MM.1S (cell line): Measurements from ENCODE around the gene CAPS2.

Source experiments
- DNase-seq: peaks from one replicate; pipeline ENCODE4 v3.0.0-alpha.2; 2015
- H2AFZ ChIP-seq: fragments of 300-600 bp; sonication (generic); 2 replicates; pipeline ENCODE4 v1.6.0; 2016; ENCODE audit warnings: antibody characterized with exemption, low read length
- H3F3A ChIP-seq: fragments of 300-600 bp; sonication (generic); 2 replicates; pipeline ENCODE4 v1.6.1; 2016; ENCODE audit warnings: mild to moderate bottlenecking, antibody characterized with exemption, low read length, moderate library complexity, mixed read lengths; ENCODE audit not compliant: insufficient read depth
- H3K27ac ChIP-seq: fragments of 300-600 bp; sonication (generic); 2 replicates; pipeline ENCODE4 v1.5.1; 2016; ENCODE audit warnings: mild to moderate bottlenecking, low read length
- H3K27me3 ChIP-seq: fragments of 300-600 bp; sonication (generic); replicated peaks from 2 replicates; pipeline ENCODE4 v1.6.0; 2016; ENCODE audit warnings: low read length; ENCODE audit not compliant: insufficient read depth
- H3K36me3 ChIP-seq: fragments of 300-600 bp; sonication (generic); replicated peaks from 2 replicates; pipeline ENCODE4 v1.6.1; 2016; ENCODE audit warnings: mild to moderate bottlenecking, low read length, mixed read lengths; ENCODE audit not compliant: insufficient read depth
- H3K4me1 ChIP-seq: fragments of 300-600 bp; sonication (generic); 2 replicates; pipeline ENCODE4 v1.6.1; 2016; ENCODE audit warnings: low read length, mixed read lengths
- H3K4me2 ChIP-seq: fragments of 300-600 bp; sonication (generic); 2 replicates; pipeline ENCODE4 v1.6.0; 2016; ENCODE audit warnings: low read depth, low read length
- H3K4me3 ChIP-seq: fragments of 300-600 bp; sonication (generic); 2 replicates; pipeline ENCODE4 v1.5.1; 2016; ENCODE audit warnings: low read length, mixed read lengths
- H3K79me2 ChIP-seq: fragments of 300-600 bp; sonication (generic); 2 replicates; pipeline ENCODE4 v1.6.1; 2016; ENCODE audit warnings: mixed run types, low read length, mixed read lengths
- H3K9ac ChIP-seq: fragments of 300-600 bp; sonication (generic); 2 replicates; pipeline ENCODE4 v1.6.1; 2016; ENCODE audit warnings: low read length, mixed read lengths
- H3K9me2 ChIP-seq: fragments of 300-600 bp; sonication (generic); replicated peaks from 2 replicates; pipeline ENCODE4 v1.6.1; 2016; ENCODE audit warnings: mild to moderate bottlenecking, low read length, mixed read lengths; ENCODE audit not compliant: insufficient read depth
- H3K9me3 ChIP-seq: fragments of 300-600 bp; sonication (generic); replicated peaks from 2 replicates; pipeline ENCODE4 v1.6.1; 2016; ENCODE audit warnings: mild to moderate bottlenecking, low read length, mixed read lengths; ENCODE audit not compliant: insufficient read depth
- H4K20me1 ChIP-seq: fragments of 300-600 bp; sonication (generic); 2 replicates; pipeline ENCODE4 v1.6.1; 2016; ENCODE audit warnings: mild to moderate bottlenecking, low read length, moderate library complexity, mixed read lengths; ENCODE audit not compliant: insufficient read depth
- EZH2 ChIP-seq: fragments of 300-600 bp; sonication (generic); optimal IDR thresholded peaks from 2 replicates; pipeline ENCODE3; 2017; ENCODE audit warnings: low read depth, mild to moderate bottlenecking, antibody characterized with exemption, low read length, mixed read lengths
- EZH2phosphoT487 ChIP-seq: fragments of 300-600 bp; sonication (generic); IDR thresholded peaks from 2 replicates; pipeline ENCODE4 v1.6.1; 2018; ENCODE audit warnings: antibody characterized with exemption, low read length
- TF ChIP-seq, protein P1 (sequence below): fragments of 300-600 bp; sonication (generic); IDR thresholded peaks from 2 replicates; pipeline ENCODE4 v1.5.1; 2016; ENCODE audit warnings: antibody characterized with exemption, low read length, mixed read lengths

Gene CAPS2

DNA sequence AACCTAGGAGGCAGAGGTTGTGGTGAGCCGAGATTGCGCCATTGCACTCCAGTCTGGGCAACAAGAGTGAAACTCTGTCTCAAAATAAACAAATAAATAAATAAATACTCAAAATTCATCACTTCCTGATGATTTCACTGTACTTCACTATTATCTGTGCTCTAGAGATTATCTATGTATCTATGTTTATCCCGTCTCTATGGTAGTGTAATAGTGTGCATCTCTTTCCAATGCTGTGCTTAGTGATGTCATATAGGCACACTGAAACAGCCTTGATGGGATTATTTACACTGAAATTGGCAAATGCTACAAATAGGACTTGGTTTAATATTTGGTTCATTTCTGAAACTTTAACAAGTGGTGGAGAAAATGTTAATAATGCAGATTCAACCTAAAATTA lies 6.5 kb downstream of the CAPS2 start:
- H2AFZ ChIP-seq: no peak overlapping the region
- no peaks in the 10 kb centered on the region for H3K79me2 ChIP-seq
- H3K9me3 ChIP-seq: no peaks in the 10 kb centered on the region
- H3F3A ChIP-seq: no peaks in the 10 kb centered on the region
- no peaks in the 10 kb centered on the region for H4K20me1 ChIP-seq
- no peaks in the 10 kb centered on the region for H3K36me3 ChIP-seq
- no peak for DNase-seq
- no peaks in the 10 kb centered on the region for H3K27me3 ChIP-seq
- peaks cover 2% of the 10 kb centered on the region; the same call in 1 of the 2 replicates for H3K4me1 ChIP-seq
- no peak overlapping the region for H3K27ac ChIP-seq
- H3K4me3 ChIP-seq: no peak overlapping the region
- no peaks in the 10 kb centered on the region for H3K9me2 ChIP-seq
- TF ChIP-seq EZH2phosphoT487: no peak
- TF ChIP-seq, protein P1, sequence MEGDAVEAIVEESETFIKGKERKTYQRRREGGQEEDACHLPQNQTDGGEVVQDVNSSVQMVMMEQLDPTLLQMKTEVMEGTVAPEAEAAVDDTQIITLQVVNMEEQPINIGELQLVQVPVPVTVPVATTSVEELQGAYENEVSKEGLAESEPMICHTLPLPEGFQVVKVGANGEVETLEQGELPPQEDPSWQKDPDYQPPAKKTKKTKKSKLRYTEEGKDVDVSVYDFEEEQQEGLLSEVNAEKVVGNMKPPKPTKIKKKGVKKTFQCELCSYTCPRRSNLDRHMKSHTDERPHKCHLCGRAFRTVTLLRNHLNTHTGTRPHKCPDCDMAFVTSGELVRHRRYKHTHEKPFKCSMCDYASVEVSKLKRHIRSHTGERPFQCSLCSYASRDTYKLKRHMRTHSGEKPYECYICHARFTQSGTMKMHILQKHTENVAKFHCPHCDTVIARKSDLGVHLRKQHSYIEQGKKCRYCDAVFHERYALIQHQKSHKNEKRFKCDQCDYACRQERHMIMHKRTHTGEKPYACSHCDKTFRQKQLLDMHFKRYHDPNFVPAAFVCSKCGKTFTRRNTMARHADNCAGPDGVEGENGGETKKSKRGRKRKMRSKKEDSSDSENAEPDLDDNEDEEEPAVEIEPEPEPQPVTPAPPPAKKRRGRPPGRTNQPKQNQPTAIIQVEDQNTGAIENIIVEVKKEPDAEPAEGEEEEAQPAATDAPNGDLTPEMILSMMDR: no peak
- no peak for TF ChIP-seq EZH2
- no peak overlapping the region for H3K4me2 ChIP-seq
- no peak overlapping the region for H3K9ac ChIP-seq

DNA sequence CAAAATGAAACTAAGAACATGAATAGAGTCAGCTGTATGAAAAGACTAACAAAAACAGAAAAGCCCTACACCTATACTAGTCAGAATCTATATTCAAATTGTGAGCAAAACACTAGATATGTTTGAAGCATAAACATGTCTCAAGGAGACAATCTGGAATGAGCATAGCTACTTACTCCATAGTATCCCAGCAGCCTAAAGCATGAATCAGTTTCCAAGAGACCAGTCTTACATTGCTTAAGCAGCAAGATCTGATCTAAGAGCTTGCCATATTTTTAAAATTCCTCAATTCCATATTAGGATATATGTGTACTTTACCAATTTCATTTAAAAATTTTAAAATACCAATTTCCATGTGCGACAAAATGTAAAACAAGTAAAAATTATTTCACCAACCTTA lies 7.7 kb downstream of the CAPS2 start:
- TF ChIP-seq, protein P1: no peak
- TF ChIP-seq EZH2 (no peak), EZH2phosphoT487 (no peak)

DNA sequence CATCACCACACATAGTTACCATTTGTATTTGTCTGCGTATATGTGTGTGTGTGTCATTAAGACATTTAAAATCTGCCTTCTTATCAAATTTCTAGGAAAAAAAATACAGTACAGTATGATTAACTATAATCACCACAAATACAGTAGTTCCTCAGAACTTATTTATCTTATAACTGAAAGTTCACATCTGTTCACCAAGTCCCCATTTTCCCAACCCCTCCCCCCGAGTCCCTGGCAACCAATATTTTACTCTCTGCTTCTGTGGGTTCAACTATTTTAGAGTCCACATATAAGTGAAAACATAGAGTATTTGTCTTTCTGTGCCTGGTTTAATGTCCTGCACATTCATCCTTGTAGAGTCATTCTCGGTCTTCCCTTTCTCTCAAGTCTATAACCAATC lies 12.3 kb downstream of the CAPS2 start:
- Histone ChIP-seq H3K27me3 (no peaks in the 10 kb centered on the region), H4K20me1 (no peaks in the 10 kb centered on the region), H3K4me3 (no peak overlapping the region), H3F3A (no peaks in the 10 kb centered on the region), H3K9ac (no peak overlapping the region), H2AFZ (no peak overlapping the region), H3K4me1 (no peaks in the 10 kb centered on the region), H3K4me2 (no peak overlapping the region), H3K9me3 (no peaks in the 10 kb centered on the region), H3K27ac (no peak overlapping the region), H3K36me3 (no peaks in the 10 kb centered on the region), H3K9me2 (no peaks in the 10 kb centered on the region), H3K79me2 (no peaks in the 10 kb centered on the region)
- no peak for TF ChIP-seq EZH2phosphoT487
- TF ChIP-seq, protein P1: no peak
- TF ChIP-seq EZH2: no peak
- no peak for DNase-seq

More for the DNA sequence above, 7.7 kb downstream of the CAPS2 start:
- no peaks in the 10 kb centered on the region for H3K79me2 ChIP-seq
- no peaks in the 10 kb centered on the region for H3K9me2 ChIP-seq
- H3K4me2 ChIP-seq: no peak overlapping the region
- H3F3A ChIP-seq: no peaks in the 10 kb centered on the region
- H3K36me3 ChIP-seq: no peaks in the 10 kb centered on the region
- no peaks in the 10 kb centered on the region for H4K20me1 ChIP-seq
- H3K27me3 ChIP-seq: no peaks in the 10 kb centered on the region
- no peak overlapping the region for H3K27ac ChIP-seq
- H3K4me3 ChIP-seq: no peak overlapping the region
- no peak overlapping the region for H3K9ac ChIP-seq
- DNase-seq: no peak
- H3K9me3 ChIP-seq: no peaks in the 10 kb centered on the region
- no peaks in the 10 kb centered on the region for H3K4me1 ChIP-seq
- H2AFZ ChIP-seq: no peak overlapping the region
